ENCODE measurements around the gene ADPRM. TPM values are rescaled to one million over a fixed set of nuclear protein-coding genes. Genes with fewer than 3 reads are reported as not detected.
A peak's percentile ranks its signal among the peaks of the same experiment; 100 is the strongest.
"Not testable (repeated sequence)": the region's sequence is repeated elsewhere in the genome, so short reads cannot be mapped to it uniquely, and the experiment has no call there.

ADPRM gene
- total and polyA plus RNA-seq, 5 experiments from 2014 or later, result 69.4 to 91.5 (median 76.7) TPM

- DNase-seq (no peak), ATAC-seq (no peak)
- Mint-ChIP-seq H3K27me3 (no peaks in the 10 kb centered on the region), H3K9me3 (no peaks in the 10 kb centered on the region), H3K4me1 (no peaks in the 10 kb centered on the region), H3K4me3 (no peak overlapping the region), H3K36me3 (peaks cover 0 to 32% (median 2%) of the 10 kb centered on the region in 3 donors), H3K27ac (no peak overlapping the region)
- POLR2A ChIA-PET, result no interaction called here
Measured at GRCh38 chr17:10666906-10667305, 30.5 kb upstream of the ADPRM start.

GRCh38 chr17:10668775-10669174 is 28.6 kb upstream of the ADPRM start:
- POLR2A ChIA-PET, result interaction anchor here (0.7 kb wide), 1 partner anchor 690 kb away, joined by 4 read pairs; no protein-coding TSS in a partner anchor
- Mint-ChIP-seq H3K36me3 (peaks cover 0 to 42% (median 2%) of the 10 kb centered on the region in 3 donors), H3K27me3 (no peaks in the 10 kb centered on the region), H3K4me1 (no peaks in the 10 kb centered on the region), H3K27ac (peak overlapping the region in 1 of 10 donors; percentile 29), H3K9me3 (no peaks in the 10 kb centered on the region), H3K4me3 (no peak overlapping the region)
- DNase-seq (no peak), ATAC-seq (no peak)

GRCh38 chr17:10673312-10673711 is 24.1 kb upstream of the ADPRM start:
- H3K36me3 Mint-ChIP-seq, result peaks cover 0 to 62% (median 10%) of the 10 kb centered on the region in 3 donors
- no peak for ATAC-seq
- no peaks in the 10 kb centered on the region for H3K9me3 Mint-ChIP-seq
- H3K27me3 Mint-ChIP-seq, result no peaks in the 10 kb centered on the region
- no peak overlapping the region for H3K27ac Mint-ChIP-seq
- POLR2A ChIA-PET, result no interaction called here
- no peaks in the 10 kb centered on the region for H3K4me1 Mint-ChIP-seq
- no peak for DNase-seq
- no peak overlapping the region for H3K4me3 Mint-ChIP-seq

DNA sequence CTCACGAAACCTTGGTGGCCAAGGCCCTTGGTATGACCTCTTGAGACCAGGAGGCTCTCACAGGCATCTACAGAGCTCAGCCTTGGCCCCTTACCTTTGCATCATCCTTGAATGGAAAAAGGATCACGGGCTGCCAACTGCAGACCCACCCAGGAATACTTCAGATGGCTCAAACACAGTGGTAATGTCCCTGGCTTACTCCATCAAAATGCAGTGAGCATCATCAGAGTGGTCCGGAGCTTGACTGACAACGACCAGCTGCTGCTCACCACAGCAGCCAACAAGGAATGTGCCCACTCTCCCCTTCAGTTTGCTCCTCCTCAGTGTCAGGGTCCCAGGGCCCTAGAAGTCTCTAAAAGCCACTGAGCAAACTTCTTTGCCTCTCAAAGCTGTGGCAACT is 22.7 kb upstream of the ADPRM start:
- ATAC-seq, result no peak

GRCh38 chr17:10681866-10682446 is 15.4 kb upstream of the ADPRM start:
- H3K36me3 Mint-ChIP-seq, result peaks cover 10 to 89% (median 55%) of the 10 kb centered on the region in 3 donors
- no peak for ATAC-seq
- DNase-seq, result no peak
- POLR2A ChIA-PET, result no interaction called here
- no peaks in the 10 kb centered on the region for H3K9me3 Mint-ChIP-seq
- no peak overlapping the region for H3K27ac Mint-ChIP-seq
- H3K4me3 Mint-ChIP-seq, result no peak overlapping the region
- H3K27me3 Mint-ChIP-seq, result no peaks in the 10 kb centered on the region
- peaks cover 3 to 7% (median 6%) of the 10 kb centered on the region in 4 donors for H3K4me1 Mint-ChIP-seq

More for the DNA sequence above, 22.7 kb upstream of the ADPRM start:
- DNase-seq, result no peak
- Mint-ChIP-seq H3K36me3 (peaks cover 0 to 68% (median 15%) of the 10 kb centered on the region in 3 donors), H3K9me3 (no peaks in the 10 kb centered on the region), H3K27me3 (no peaks in the 10 kb centered on the region), H3K4me1 (no peaks in the 10 kb centered on the region), H3K27ac (peak overlapping the region in 2 of 10 donors; percentile 31 to 53), H3K4me3 (no peak overlapping the region)
- POLR2A ChIA-PET, result no interaction called here

DNA sequence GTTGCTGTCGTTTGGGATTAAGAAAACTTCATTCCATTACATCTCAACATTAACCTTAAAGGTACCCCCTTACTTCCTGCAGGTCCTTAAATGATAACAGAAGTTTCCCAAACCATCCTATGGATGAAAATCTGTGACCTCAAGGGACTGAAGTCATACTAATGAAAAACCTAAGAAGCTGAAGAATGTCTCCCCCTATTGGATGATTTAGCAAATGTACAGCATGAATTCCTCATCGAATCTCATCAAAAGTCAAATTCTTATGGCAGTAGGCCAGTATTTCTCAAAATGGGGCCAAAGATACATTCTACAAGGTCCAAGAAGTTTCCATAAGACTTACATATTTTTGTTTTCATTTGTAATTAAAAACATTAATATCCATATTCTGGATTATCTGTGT is 13.5 kb upstream of the ADPRM start:
- H3K4me1 Mint-ChIP-seq, result peaks cover 8 to 14% (median 11%) of the 10 kb centered on the region in 4 donors
- no peak for ATAC-seq
- DNase-seq, result peak in 1 of 10 donors; percentile 12
- H3K36me3 Mint-ChIP-seq, result peaks cover 10 to 88% (median 51%) of the 10 kb centered on the region in 3 donors
- H3K27me3 Mint-ChIP-seq, result no peaks in the 10 kb centered on the region
- no peak overlapping the region for H3K27ac Mint-ChIP-seq
- H3K4me3 Mint-ChIP-seq, result no peak overlapping the region
- POLR2A ChIA-PET, result no interaction called here
- no peaks in the 10 kb centered on the region for H3K9me3 Mint-ChIP-seq

GRCh38 chr17:10687499-10687898 is 9.9 kb upstream of the ADPRM start:
- Mint-ChIP-seq H3K4me3 (no peak overlapping the region), H3K27ac (no peak overlapping the region), H3K9me3 (no peaks in the 10 kb centered on the region), H3K27me3 (no peaks in the 10 kb centered on the region), H3K4me1 (peaks cover 22 to 40% (median 34%) of the 10 kb centered on the region in 4 donors), H3K36me3 (peaks cover 10 to 90% (median 50%) of the 10 kb centered on the region in 3 donors)
- ATAC-seq (no peak), DNase-seq (no peak)
- POLR2A ChIA-PET, result no interaction called here

- Mint-ChIP-seq H3K4me3 (peak overlapping the region; percentile 91 to 98 (median 95)), H3K4me1 (peaks cover 19 to 66% (median 60%) of the 10 kb centered on the region in 4 donors), H3K36me3 (peaks cover 10 to 44% (median 13%) of the 10 kb centered on the region in 3 donors), H3K27ac (peak overlapping the region in 7 of 10 donors; percentile 3 to 99 (median 96))
- ATAC-seq, DNase-seq, H3K27me3 Mint-ChIP-seq, H3K9me3 Mint-ChIP-seq: not testable (repeated sequence)
- POLR2A ChIA-PET, result interaction anchor here (0.6 to 1.1 kb wide), 6 partner anchors 9 to 46 kb away, joined by 3 to 7 read pairs (median 3); no protein-coding TSS in a partner anchor
Measured at GRCh38 chr17:10695875-10696407, 1.5 kb upstream of the ADPRM start.

DNA sequence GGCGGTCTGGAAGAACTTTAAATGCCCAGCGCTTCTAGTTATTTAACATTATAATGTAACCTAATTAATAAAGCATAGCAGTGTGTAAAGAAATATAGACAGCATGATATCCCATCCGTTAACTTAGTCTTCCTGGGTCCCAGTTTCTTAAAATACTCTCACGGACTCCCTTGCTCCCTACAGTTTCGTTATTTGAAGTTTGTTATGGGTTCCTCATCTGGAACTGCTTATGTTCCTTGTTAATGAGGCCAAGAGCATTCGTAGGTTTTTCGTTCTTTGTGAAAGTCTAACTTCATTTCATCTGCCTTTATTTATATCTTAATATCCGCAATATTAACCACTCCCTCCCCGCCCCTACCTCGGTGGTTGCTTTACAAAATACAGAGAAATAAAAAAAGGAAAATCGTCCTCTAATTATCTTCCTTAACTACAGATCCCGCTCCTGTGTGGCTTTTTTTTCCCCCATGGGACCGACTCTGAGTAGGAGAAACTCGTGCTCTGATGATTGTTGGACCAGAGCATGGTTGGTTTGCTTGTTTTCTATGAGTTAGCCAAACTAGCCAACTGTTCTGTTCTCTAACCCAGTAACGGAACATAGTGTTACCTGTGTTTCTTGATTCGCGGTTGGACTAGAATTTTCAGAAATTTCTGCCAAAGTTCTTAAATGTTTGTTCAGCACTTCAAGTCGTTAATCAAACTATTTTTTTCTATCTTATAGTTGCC is 863 bp downstream of the ADPRM start:
- DNase-seq, result no peak
- peak overlapping the region; percentile 91 to 99 (median 95) for H3K4me3 Mint-ChIP-seq
- H3K27me3 Mint-ChIP-seq, result no peaks in the 10 kb centered on the region
- H3K27ac Mint-ChIP-seq, result peak overlapping the region; percentile 94 to 99 (median 97)
- peaks cover 27 to 76% (median 65%) of the 10 kb centered on the region in 4 donors for H3K4me1 Mint-ChIP-seq
- no peaks in the 10 kb centered on the region for H3K9me3 Mint-ChIP-seq
- peaks cover 6 to 32% (median 10%) of the 10 kb centered on the region in 3 donors for H3K36me3 Mint-ChIP-seq
- no peak for ATAC-seq
- POLR2A ChIA-PET, result no interaction called here

DNA sequence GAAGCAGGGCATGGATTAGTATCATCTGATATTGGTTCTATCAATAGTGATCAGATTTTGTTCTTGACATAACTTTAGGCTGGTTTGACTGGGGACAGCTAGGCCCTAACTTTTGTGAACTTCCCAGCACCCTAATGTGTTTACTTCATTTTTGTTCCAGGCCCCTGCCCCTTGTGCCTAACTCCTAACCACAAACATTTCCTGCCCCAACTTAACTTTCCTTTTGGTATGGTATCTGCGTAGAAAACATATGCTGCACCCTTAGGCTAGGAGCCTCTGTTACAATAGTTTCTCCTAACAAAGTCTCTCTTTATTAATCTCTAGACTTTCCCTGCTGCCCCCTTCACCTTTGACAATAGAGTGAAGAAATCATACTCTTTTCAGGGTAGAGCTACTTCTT is 2.5 kb downstream of the ADPRM start:
- peak; percentile 47 to 62 for ATAC-seq
- POLR2A ChIA-PET, result interaction anchor here (0.7 to 3.3 kb wide), 7 partner anchors 11 to 1800 kb away, joined by 3 to 22 read pairs (median 4); partner anchors contain the start of genes TMEM220 and ZNF18
- H3K36me3 Mint-ChIP-seq, result peaks cover 6 to 26% (median 10%) of the 10 kb centered on the region in 3 donors

GRCh38 chr17:10702574-10702973 is 5.2 kb downstream of the ADPRM start:
- Mint-ChIP-seq H3K9me3 (no peaks in the 10 kb centered on the region), H3K36me3 (peaks cover 15 to 47% (median 19%) of the 10 kb centered on the region in 3 donors), H3K27me3 (no peaks in the 10 kb centered on the region), H3K27ac (peak overlapping the region; percentile 87 to 98 (median 94)), H3K4me1 (peaks cover 29 to 80% (median 72%) of the 10 kb centered on the region in 4 donors), H3K4me3 (peak overlapping the region; percentile 44 to 91 (median 72))
- POLR2A ChIA-PET, result no interaction called here
- DNase-seq (no peak), ATAC-seq (no peak)

More for the DNA sequence above, 2.5 kb downstream of the ADPRM start:
- no peaks in the 10 kb centered on the region for H3K27me3 Mint-ChIP-seq
- peak overlapping the region; percentile 58 to 91 (median 78) for H3K4me3 Mint-ChIP-seq
- peak overlapping the region; percentile 90 to 98 (median 95) for H3K27ac Mint-ChIP-seq
- no peaks in the 10 kb centered on the region for H3K9me3 Mint-ChIP-seq
- H3K4me1 Mint-ChIP-seq, result peaks cover 26 to 81% (median 70%) of the 10 kb centered on the region in 4 donors
- peak in 6 of 10 donors; percentile 8 to 70 (median 42) for DNase-seq

DNA sequence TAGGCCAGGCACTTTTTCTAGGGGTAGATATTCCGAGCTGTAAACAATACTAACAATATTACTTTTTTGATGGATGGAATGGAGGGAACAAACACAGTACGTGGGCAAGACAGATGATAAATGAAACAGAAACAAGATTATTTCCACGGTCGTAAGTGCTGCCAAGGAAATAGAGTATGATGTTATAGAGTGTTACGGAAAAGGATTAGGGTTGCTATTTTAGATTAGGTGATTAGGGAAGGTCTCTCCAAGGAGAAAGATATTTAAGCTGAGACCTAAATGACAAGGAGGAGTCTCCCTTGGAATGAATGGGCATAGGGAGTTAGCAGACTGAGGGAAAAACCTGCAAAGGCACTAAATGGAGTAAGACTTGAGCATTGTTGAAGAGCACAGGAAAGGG is 8.3 kb downstream of the ADPRM start:
- Mint-ChIP-seq H3K27me3 (no peaks in the 10 kb centered on the region), H3K4me3 (peak overlapping the region in 7 of 10 donors; percentile 3 to 69 (median 37)), H3K27ac (peak overlapping the region; percentile 20 to 97 (median 73)), H3K36me3 (peaks cover 14 to 74% (median 18%) of the 10 kb centered on the region in 3 donors), H3K9me3 (no peaks in the 10 kb centered on the region), H3K4me1 (peaks cover 28 to 74% (median 70%) of the 10 kb centered on the region in 4 donors)
- DNase-seq (no peak), ATAC-seq (no peak)
- POLR2A ChIA-PET, result interaction anchor here (1.0 kb wide), 1 partner anchor 9 kb away, joined by 3 read pairs; no protein-coding TSS in a partner anchor
